ENCODE data around the gene EP400.
"Not testable (repeated sequence)": the region's sequence is repeated elsewhere in the genome, so short reads cannot be mapped to it uniquely, and the experiment has no call there.

DNA sequence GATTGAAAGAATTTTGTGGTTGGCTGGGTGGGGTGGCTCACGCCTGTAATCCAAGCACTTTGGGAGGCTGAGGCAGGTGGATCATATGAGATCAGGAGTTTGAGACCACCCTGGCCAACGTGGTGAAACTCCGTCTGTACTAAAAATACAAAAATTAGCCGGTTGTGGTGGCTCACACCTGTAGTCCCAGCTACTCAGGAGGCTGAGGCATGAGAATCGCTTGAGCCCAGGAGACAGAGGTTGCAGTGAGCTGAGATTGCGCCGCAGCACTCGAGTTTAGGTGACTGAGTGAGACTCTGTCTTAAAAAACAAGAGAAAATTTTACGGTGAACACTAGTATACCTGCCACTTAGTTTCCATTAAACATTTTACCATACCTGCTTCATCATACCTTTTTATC, 4.1 kb downstream of the EP400 start:
- TF ChIP-seq POLR2A (IDR thresholded peaks at IDR 0.05; ENCODE audit: extremely low read depth, insufficient read length) = not testable (repeated sequence)
- TF ChIP-seq, protein P1, sequence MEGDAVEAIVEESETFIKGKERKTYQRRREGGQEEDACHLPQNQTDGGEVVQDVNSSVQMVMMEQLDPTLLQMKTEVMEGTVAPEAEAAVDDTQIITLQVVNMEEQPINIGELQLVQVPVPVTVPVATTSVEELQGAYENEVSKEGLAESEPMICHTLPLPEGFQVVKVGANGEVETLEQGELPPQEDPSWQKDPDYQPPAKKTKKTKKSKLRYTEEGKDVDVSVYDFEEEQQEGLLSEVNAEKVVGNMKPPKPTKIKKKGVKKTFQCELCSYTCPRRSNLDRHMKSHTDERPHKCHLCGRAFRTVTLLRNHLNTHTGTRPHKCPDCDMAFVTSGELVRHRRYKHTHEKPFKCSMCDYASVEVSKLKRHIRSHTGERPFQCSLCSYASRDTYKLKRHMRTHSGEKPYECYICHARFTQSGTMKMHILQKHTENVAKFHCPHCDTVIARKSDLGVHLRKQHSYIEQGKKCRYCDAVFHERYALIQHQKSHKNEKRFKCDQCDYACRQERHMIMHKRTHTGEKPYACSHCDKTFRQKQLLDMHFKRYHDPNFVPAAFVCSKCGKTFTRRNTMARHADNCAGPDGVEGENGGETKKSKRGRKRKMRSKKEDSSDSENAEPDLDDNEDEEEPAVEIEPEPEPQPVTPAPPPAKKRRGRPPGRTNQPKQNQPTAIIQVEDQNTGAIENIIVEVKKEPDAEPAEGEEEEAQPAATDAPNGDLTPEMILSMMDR (IDR thresholded peaks at IDR 0.05; ENCODE audit: low read depth, low read length) = not testable (repeated sequence)

Data from NB4 (cell line).